Stomach (tissue), 4 donors: ENCODE results near the gene SLC22A17.

Source experiments
- CTCF ChIP-seq, 7 experiments: fragments of 450-650 bp in 4 of 7; fragments of 200-600 bp in 3 of 7; sonication (generic) in 3 of 7; IDR thresholded peaks; one replicate each; pipeline ENCODE4 v1.5.1; 2016 to 2019; ENCODE audit warnings: antibody characterized with exemption in 7 of 7, control low read depth in 2 of 7, mild to moderate bottlenecking in 1 of 7
- EP300 ChIP-seq: sonication (generic); formaldehyde crosslinking; IDR thresholded peaks from one replicate; pipeline ENCODE4 v1.6.1; 2017; ENCODE audit warnings: antibody characterized with exemption
- POLR2A ChIP-seq, 4 donors: fragments of 450-650 bp; IDR thresholded peaks; one replicate each; pipeline ENCODE4 v1.6.1; 2016; ENCODE audit warnings: antibody characterized with exemption in 4 of 4, control low read depth in 2 of 4, mild to moderate bottlenecking in 1 of 4, moderate library complexity in 1 of 4
- POLR2AphosphoS5 ChIP-seq, 3 donors: sonication (generic); formaldehyde crosslinking; IDR thresholded peaks; one replicate each; pipeline ENCODE4 v1.6.1; 2016; ENCODE audit warnings: antibody characterized with exemption in 3 of 3

DNA sequence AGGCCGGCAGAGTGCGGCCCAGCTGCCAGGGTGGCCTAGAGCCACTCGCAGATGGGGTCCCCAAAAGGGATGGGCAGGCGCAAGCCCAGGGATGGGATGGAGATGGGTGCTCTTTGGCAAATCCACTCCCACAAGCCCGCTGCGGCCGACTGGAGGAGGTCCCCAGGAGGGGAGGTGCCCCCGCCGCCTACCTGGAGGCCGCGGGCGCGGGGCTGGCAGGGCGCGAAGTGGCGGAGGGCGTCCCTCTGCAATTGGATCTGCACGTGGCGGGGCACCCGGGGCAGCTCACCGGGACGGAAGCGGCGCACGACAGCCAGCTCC lies 50.8 kb downstream of the SLC22A17 start:
- TF ChIP-seq CTCF (IDR thresholded peaks at IDR 0.05) (no peak), POLR2A (IDR thresholded peaks at IDR 0.05) (peak in 2 of 4 donors; percentile 65 to 88), EP300 (no peak), POLR2AphosphoS5 (IDR thresholded peaks at IDR 0.05) (peak in 2 of 3 donors; percentile 85 to 90)
